Measurements from ENCODE around the gene HNRNPDL.
"Not testable (repeated sequence)": the region's sequence is repeated elsewhere in the genome, so short reads cannot be mapped to it uniquely, and the experiment has no call there.

HNRNPDL gene

DNA sequence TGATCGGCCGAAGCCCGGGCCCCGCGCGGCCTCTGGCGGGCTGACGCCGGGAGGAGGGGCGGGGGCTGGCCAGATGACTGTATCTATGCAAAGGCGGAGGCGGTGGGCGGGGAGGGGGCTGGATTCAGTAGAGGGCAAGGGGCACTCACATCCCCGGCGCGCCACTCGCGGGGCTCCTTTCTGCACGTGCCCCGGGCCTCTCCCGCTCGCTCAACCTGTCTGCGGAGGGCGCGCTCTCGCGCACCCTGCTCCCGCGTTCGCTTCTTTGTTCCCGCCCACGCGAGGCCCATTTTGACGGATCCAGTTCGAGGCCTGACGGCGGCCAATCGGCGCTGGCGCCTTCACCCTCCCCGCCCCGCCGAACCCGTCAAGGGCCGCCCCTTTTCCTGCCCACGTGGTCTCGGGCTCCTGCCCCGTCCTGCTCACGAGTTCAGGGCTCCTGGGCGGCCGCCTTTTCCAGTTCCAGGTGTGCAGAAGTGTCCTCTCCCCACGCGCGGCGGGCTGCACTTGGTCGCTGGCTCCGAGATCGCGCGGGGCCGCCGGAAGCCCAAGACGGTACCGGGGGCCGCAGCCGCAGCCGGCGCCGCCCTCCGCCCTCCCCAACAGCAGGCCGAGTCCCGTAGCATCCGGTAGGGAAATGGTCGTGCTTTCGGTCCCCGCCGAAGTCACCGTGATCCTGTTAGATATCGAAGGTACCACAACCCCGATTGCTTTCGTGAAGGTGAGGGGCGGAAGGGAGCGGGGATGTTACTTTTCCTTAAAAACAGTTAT is at the start of gene HNRNPDL, which contains the start of gene ENOPH1:
HNRNPDL (minus strand) TSS at position 270 of the 771 bp plus-strand sequence. CDS start 772 bp downstream, outside the sequence.
ENOPH1 (plus strand) TSS at position 398 of the 771 bp plus-strand sequence; CDS start at position 638, 240 bp downstream.
- DNase-seq (ENCODE audit: low spot score) = peak; percentile 95

DNA sequence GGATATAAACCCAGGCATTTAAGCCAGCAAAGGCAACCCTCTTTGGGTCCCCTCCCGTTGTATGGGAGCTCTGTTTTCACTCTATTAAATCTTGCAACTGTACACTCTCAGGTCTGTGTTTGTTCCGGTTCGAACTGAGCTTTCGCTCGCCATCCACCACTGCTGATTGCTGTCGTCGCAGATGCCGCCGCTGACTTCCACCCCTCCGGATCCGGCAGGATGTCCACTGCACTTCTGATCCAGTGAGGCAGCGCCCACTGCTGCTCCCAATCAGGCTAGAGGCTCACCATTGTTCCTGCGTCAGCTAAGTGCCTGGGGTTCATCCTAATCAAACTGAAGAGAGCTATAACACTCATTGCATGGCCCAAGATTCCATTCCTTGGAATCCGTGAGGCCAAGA is 49.3 kb upstream of the HNRNPDL start:
- no peak for DNase-seq (ENCODE audit: low spot score)

DNA sequence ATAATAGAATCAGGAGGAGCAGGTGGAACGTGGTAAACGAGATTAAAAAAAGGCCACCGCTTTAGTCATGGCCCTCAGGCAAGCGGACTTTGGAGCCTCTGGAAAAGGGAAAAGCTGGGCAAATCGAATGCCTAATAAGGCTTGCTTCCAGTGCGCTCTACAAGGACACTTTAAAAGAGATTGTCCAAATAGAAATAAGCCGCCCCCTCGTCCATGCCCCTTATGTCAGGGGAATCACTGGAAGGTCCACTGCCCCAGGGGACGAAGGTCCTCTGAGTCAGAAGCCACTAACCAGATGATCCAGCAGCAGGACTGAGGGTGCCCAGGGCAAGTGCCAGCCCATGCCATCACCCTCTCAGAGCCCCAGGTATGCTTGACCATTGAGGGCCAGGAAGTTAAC is 47.2 kb upstream of the HNRNPDL start:
- not testable (repeated sequence) for DNase-seq (ENCODE audit: low spot score)

DNA sequence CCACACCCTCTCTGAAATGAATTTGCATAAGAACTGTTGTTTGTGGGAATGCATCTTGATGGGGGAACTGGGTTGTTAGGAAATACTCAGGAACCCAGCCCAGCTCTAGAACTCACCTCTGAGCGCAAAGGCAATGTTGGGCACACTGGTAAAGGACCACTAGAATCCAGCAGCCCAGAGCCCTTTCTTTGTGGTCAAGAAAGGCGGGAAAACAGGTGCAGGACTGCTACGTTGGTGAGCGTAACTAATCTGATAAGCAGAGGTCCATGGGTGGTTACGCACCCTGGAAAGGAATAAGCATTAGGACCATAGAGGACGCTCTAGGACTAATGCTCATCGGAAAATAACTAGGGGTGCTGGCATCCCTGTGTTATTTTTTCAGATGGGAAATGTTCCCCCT is 45.7 kb upstream of the HNRNPDL start:
- not testable (repeated sequence) for DNase-seq (ENCODE audit: low spot score)

DNA sequence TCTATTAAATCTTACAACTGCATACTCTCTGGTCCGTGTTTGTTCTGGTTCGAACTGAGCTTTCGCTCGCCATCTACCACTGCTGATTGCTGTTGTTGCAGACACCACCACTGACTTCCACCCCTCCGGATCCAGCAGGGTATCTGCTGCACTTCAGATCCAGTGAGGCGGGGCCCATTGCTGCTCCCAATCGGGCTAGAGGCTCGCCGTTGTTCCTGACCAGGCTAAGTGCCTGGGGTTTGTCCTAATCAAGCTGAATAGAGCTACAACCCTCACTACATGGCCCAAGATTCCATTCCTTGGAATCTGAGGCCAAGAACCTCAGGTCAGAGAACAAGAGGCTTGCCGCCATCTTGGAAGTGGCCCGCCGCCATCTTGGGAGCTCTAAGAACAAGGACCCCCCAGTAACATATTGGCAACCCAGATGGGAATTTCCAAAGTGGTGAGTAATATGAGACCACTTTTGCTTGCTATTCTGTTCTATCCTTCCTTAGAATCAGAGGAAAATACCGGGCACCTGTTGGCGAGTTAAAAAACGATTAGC is 43.4 kb upstream of the HNRNPDL start:
- DNase-seq (ENCODE audit: low spot score) = no peak

DNA sequence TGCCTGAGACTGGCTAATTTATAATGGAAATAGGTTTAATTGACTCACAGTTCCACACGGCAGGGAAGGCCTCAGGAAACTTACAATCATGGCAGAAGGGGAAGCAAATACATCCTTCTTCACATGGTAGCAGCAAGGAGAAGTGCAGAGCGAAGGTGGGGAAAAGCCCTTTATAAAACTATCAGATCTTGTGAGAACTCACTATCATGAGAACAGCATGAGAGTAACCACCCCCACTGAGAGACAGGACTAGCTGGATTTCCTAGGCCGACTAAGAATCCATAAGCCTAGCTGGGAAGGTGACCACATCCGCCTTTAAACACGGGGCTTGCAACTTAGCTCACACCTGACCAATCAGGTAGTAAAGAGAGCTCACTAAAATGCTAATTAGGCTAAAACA is 42.8 kb upstream of the HNRNPDL start:
- not testable (repeated sequence) for DNase-seq (ENCODE audit: low spot score)

DNA sequence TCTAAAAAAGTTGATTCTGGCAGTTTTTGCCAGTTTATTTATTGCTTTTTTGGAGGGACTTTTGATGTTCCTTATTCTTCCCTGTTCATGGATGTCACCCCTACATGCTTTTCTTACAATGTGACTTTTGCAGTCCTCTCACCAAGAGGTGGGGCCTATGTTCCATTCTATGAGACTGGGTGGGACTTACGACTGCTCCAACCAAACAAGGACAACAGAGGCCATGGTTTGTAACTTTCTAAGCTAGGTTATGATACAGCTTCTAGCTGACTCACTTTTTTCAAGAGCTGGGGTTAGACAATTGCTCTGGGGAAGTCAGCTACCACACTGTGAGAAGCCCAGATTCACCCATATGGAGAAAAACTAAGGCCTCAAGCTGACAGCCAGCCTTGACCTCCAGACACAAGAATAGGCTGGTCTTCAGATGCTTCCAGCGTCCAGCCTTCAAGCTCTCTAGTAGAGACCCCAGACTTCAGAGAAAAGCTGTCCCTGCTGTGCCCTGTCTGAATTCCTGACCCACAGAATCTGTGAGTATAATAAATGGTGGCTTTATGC is 39.6 kb upstream of the HNRNPDL start:
- peak; percentile 81 for DNase-seq (ENCODE audit: low spot score)

DNA sequence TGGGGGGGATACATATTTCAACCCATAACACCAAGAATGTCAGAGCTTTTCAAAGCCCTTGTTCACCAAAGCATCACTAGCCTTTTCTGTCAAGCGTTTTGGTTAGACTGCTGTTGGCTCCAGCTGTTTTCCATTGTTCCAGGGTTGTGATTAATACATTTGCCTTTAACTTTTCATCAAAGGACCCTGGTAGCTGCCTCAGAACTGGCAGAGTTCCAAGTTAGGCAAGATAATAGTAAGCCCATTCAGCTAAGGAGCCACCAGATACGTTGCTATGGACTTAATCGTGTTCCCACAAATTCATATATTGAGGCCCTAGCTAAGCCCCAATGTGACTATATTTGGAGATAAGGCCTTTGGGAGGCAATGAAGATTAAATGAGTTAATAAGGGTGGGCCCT is 37.2 kb upstream of the HNRNPDL start:
- no peak for DNase-seq (ENCODE audit: low spot score)

DNA sequence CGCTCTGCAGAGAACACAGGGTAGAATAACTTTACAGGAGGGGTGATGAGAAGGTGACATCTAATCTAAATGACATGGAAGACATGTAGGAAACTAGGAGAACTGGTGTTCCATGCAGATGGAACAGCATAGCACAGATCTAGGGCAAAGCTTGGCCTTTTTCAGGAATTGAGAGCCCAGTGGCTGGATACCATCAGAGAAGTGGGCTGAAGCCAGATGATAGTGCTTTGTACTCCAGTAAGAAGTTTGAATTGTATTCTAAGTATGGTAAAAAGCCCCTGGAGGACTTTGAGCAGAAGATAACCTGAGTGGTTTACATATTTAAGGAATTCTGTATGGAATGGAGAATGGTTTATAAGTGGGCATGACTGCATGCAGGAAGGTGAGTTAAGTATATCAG is 33.0 kb upstream of the HNRNPDL start:
- DNase-seq (ENCODE audit: low spot score) = no peak

DNA sequence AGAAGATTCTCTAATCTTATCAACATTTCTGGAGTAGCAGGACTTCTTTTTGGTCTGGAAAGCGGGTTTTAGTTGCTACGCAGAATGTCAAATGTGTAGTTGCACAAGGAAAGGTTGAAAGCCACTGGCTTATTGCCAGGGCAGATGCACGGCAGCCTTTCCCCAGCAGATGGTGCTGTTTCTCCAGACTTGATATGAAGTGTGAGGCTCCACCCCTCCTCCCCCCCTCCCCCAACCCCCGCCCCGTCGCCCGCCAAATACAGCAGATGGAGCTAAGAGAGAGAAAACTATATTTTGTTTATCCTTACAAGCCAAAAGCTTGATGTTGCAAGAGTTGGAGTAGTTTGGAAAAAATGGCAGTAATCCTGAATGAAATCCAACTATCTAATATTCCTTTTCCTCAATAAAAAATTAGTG is 32.2 kb upstream of the HNRNPDL start:
- DNase-seq (ENCODE audit: low spot score) = peak; percentile 92

DNA sequence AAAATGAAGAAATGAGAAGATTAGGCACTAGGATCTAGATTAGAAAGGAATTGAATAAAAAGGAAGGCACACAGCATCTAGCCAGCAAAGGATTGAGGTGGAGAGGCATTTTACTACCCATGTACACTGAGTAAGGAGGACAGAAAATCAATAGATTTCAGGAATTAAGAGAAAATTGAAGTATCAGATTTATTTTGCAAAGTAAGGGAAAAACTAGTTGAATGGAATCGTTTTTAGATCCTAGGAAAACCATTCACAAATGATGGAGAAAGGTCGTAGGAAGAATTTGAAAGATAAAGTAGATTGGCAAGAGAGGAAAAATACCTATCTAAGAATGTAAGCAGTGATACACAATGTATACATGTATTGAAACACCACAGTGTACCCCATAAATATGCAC is 31.4 kb upstream of the HNRNPDL start:
- DNase-seq (ENCODE audit: low spot score) = no peak

DNA sequence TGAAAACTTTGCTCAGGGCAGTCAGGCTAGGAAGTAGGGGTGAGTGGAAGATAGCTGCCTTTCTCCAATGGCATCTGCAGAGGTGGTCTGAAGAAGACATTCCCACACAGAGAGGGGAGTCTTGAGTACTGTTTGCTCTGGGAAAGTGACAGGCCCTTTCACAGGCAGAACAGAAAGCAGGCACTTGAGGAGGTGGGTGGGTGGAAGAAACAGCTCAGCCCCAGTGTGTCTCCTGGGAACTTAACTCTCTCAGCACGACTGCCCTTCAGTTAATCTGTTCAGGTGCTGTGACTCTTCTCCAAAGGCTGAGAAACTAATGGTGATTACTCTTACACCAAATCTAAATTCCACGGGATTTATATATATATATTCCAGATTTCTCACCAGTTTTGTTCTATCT is 28.5 kb upstream of the HNRNPDL start:
- DNase-seq (ENCODE audit: low spot score) = no peak

DNA sequence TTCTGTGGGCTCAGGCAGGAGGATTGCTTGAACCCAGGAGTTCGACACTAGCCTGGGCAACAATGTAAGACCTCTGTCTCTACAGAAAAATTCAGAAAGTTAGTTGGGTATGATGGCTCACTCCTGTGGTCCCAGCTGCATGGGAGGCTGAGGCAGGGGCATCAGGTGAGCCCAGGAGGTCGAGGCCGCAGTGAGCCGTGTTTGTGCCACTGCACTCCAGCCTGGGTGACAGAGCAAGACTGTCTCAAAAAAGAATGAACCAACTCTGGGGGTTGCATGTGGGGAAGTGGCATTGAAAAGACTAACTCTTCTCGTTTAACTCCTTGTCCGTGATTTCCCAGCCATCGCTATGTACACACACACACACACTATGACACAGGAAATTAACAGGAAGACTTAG is 27.0 kb upstream of the HNRNPDL start:
- DNase-seq (ENCODE audit: low spot score) = no peak

DNA sequence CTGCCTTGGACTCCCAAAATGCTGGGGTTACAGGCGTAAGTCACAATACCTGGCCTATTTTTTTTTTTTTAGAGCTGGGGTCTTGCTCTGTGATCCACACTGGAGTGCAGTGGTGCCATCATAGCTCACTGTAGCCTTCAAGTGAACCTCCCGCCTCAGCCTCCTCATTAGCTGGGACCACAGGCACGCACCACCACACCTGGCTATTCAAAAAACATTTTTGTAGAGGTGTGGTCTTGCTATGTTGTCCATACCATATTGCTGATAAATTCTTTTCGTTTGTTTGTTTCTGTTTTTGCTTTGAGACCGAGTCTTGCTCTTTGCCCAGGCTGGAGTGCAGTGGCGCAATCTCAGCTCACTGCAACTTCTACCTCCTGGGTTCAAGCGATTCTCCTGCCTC is 21.8 kb upstream of the HNRNPDL start:
- DNase-seq (ENCODE audit: low spot score) = no peak

DNA sequence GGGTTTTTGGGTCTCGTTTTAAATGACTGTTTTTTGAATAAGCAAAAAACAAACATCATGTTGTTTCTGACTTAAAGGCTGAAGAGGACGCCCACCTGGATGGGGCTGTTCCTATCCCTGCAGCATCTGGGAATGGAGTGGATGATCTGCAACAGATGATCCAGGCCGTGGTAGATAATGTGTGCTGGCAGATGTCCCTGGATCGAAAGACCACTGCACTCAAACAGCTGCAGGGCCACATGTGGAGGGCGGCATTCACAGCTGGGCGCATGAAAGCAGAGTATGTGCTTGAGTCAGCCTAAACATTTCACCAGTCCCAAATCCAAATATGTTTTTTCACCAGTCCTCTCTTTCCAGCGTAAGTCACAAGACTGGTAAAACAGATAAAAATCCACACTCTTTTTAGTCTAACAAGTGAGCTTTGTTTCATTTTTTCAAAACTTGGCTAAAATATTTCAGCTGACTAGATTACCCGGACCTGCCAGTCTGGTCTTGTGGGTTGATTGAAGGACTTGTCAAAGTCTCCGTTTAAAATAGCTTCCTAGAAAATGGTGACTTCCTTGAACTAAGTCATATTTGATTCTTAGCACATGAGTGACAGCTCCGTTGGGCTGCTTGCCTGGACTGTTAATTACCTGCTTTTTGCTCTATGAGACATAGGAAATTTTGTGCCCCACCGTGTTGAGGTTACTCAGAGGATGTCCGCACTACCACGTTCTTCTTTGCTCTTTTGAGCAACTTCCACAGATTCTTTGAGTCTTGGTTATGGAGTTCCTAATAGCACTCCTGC is 20.9 kb upstream of the HNRNPDL start:
- no peak for DNase-seq (ENCODE audit: low spot score)

DNA sequence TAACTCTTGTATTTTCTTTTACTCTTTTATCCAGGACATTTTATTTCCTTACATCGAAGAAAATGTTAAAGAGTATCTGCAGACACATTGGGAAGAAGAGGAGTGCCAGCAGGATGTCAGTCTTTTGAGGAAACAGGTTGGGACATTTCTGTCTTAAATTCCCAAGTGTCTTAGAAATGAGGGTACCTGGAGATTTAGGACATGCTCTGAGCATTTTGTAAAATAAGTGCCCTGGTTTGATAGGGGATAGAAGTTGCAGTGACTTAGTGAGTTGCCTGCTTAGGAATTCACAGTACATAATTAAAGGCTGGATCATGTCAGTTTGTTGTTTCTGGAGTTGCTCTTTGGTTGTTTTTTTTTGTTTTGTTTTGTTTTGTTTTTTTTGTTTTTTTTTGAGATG is 17.6 kb upstream of the HNRNPDL start:
- DNase-seq (ENCODE audit: low spot score) = no peak

DNA sequence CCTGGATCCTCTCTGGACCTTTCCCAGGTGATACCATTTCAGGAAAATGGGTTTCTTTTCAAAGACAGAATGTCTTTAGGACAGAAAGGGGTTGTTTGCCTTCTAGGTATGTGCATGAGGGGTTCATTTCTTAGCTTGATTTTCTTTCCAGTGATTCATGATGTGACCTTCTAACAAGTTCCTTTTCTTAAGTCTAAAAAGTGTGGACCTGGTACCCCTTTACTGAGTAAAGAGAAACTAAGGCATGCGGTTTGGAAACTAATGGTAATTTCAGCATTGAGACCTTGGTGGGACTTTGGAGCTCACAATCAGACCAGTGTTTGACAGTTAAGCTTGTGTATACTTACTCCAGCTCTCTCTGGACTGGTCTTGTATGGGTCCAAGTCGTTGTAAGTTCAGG is 8.8 kb upstream of the HNRNPDL start:
- DNase-seq (ENCODE audit: low spot score) = no peak

DNA sequence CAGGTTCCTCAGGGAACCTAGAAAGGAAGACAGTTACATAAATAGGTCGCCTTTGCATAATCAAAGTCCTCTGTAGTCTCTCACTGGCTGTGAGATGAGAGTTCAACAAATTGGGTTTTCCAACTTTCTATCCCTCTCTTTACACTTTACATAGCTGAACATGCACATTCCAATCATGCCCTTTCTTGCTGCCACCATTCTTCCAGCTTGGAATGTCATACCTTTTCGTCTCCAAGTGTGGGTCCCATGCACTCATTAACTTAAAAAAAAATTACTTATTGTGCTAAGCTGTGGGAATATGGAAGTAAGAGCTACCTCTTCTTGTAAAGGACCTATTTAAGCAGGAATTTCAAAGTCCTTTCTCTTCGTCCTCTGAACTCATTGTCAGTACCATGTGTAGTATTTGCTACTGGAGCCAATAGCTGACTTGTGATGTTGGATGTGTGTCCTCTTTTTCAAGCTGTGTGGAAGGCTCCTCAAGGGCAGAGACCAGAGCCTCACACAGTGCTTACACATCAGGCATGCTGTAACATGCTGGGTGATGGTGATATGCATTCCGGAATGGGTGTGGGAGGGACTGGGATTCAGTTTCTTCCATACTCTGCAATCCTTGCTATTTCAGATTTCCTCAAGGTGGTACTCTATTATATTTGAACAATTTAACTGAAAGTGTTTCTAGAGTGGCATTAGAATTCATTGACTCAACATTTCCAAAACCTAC is 7.2 kb upstream of the HNRNPDL start:
- no peak for DNase-seq (ENCODE audit: low spot score)

DNA sequence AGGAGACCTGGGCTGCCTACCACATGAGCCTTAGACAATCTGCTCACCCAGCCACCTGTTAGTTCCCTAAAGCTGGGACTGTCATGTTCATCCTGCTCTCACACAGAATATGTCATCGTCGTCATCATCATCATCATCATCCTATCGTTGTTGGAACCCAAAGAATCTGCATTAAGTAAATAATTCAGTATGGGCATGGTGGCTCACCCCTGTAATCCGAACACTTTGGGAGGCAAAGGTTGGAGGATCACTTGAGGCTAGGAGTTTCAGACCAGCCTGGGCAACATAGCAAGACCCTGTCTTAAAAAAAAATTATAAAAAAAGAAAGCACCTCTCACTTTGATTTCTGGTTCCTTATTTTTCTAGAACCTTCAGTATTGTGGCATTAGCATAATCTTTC is 6.5 kb upstream of the HNRNPDL start:
- no peak for DNase-seq (ENCODE audit: low spot score)

DNA sequence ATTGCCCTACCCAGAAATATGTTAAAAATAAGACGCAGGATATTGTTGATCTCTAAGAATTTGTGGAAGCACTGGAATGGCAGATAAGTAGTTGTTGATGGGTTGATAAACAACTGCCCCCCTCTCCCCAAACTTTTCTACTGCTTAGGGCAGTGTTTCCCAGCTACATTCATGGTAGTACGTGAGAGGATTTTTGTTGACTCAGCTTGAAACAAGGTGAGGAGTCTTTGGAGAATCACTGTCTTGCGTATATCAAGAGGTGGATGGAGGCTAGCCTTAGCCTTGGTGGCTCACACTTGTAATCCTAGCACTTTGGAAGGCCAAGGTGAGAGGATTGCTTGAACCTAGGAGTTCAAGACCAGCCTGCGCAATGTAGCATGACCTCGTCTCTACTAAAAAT is 5.9 kb upstream of the HNRNPDL start:
- no peak for DNase-seq (ENCODE audit: low spot score)

DNA sequence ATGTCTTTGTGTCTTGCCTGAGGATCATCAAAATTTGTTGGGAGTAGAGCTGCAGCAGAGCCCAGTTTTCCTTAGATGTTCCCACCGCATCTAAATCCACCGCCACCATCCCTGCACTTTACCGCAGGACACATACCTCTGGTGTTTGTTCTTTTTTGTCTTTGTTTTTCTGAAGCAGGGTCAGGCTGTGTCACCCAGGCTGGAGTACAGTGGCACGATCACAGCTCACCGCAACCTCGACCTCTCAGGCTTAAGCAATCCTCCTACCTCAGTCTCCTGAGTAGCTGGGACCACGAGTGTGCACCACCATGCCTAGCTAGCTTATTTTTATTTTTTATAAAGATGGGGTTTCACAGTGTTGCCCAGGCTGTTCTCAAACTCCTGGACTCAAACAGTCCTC is 4.7 kb upstream of the HNRNPDL start:
- no peak for DNase-seq (ENCODE audit: low spot score)

DNA sequence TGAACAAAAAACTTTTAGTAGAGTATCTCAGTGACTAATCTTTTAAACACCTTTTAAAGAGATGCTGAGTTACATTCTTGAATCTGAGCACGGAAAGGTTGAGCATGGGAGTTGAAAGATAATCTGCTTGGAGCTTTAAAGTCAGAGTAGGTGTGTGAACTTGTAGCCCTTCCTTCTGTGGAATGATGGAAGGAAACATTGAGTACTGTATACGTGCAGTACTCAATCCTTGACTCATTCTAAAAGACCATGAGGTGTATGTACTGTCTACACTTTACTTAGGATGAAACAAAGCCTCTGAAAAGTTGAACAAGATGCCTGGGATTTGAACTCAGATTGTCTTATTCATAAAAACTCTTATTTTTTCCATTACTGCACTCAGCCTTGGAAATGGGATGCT is 3.5 kb upstream of the HNRNPDL start:
- DNase-seq (ENCODE audit: low spot score) = no peak
